HepG2 (cell line): ENCODE data around the gene CHPF. TPM values are rescaled to one million over a fixed set of nuclear protein-coding genes. Genes with fewer than 3 reads are reported as not detected.

ENCODE experiments used
- ADNP ChIP-seq: sonication (generic); formaldehyde crosslinking; IDR thresholded peaks from 2 replicates; pipeline ENCODE4 v1.4.0; 2020; ENCODE audit warnings: missing genetic modification reagents
- ATRX ChIP-seq: sonication (generic); formaldehyde crosslinking; IDR thresholded peaks from 2 replicates; pipeline ENCODE4 v1.4.0; 2020; ENCODE audit warnings: missing genetic modification reagents, borderline replicate concordance
- CREM ChIP-seq, 2 experiments: sonication (generic) in 1 of 2; formaldehyde crosslinking in 1 of 2; IDR thresholded peaks; 2 replicates each; pipeline versions ENCODE4 v1.4.0 to v1.6.1; 2016 to 2020; ENCODE audit warnings: antibody characterized with exemption in 1 of 2, mild to moderate bottlenecking in 1 of 2, missing genetic modification reagents in 1 of 2
- ELF4 ChIP-seq: sonication (generic); formaldehyde crosslinking; IDR thresholded peaks from 2 replicates; pipeline ENCODE4 v1.5.0; 2020; ENCODE audit warnings: missing genetic modification reagents, mild to moderate bottlenecking, moderate library complexity, borderline replicate concordance
- EZH2 ChIP-seq: conservative IDR thresholded peaks from 2 replicates; pipeline ENCODE4 v1.6.1; 2012; ENCODE audit warnings: mild to moderate bottlenecking, low read depth, low read length, moderate library complexity
- MIER3 ChIP-seq: IDR thresholded peaks from 2 replicates; pipeline ENCODE4 v1.6.1; 2016; ENCODE audit warnings: missing compliant biosample characterization, borderline replicate concordance
- POLR2AphosphoS5 ChIP-seq: IDR thresholded peaks from 2 replicates; pipeline ENCODE4 v1.6.1; 2012; ENCODE audit warnings: low read depth, low read length
- RNF2 ChIP-seq: fragments of 450-650 bp; conservative IDR thresholded peaks from 2 replicates; pipeline ENCODE4 v1.6.1; 2016; ENCODE audit warnings: low read depth
- TP53 ChIP-seq: sonication (generic); formaldehyde crosslinking; conservative IDR thresholded peaks from 2 replicates; pipeline ENCODE4 v1.4.0; 2020; ENCODE audit warnings: missing genetic modification reagents
- ZSCAN29 ChIP-seq: sonication (generic); formaldehyde crosslinking; conservative IDR thresholded peaks from 2 replicates; pipeline ENCODE4 v1.4.0; 2020; ENCODE audit warnings: mild to moderate bottlenecking, missing genetic modification reagents
- polyA plus RNA-seq, 8 experiments: library from polyadenylated mRNA; depleted of rRNA in 3 of 8; stranded (reverse) in 7 of 8; unstranded in 1 of 8; fragments of >200 nt; fragmentation: Illumina TruSeq in 4 of 8; extraction: Trizol in 4 of 8; gene quantifications; 2 replicates each; pipeline versions ENCODE4 v1.2.1 to v1.2.3, GENCODE V29; 2011 to 2016; ENCODE audit warnings: low read depth in 4 of 8, missing spikeins in 1 of 8, mixed read lengths in 1 of 8; ENCODE audit not compliant: insufficient read depth in 1 of 8
- total RNA-seq, 5 experiments: library from RNA; depleted of rRNA; stranded (reverse); fragments of >200 nt; fragmentation: Illumina TruSeq; extraction: Trizol; gene quantifications; 2 replicates each; pipeline ENCODE4 v1.2.3, GENCODE V29; 2016; ENCODE audit warnings: low read depth in 1 of 5
- TF ChIP-seq, protein P1 (sequence below): sonication (generic); formaldehyde crosslinking; IDR thresholded peaks from 2 replicates; pipeline ENCODE4 v1.5.0; 2020; ENCODE audit warnings: mild to moderate bottlenecking, missing genetic modification reagents
- TF ChIP-seq, protein P2 (sequence below): IDR thresholded peaks from 2 replicates; pipeline ENCODE4 v1.6.1; 2012; ENCODE audit warnings: low read depth, low read length, improper control_type of control experiment
- TF ChIP-seq, protein P3 (sequence below): sonication (generic); formaldehyde crosslinking; IDR thresholded peaks from 2 replicates; pipeline ENCODE4 v1.5.0; 2020; ENCODE audit warnings: mild to moderate bottlenecking, missing genetic modification reagents, borderline replicate concordance
- TF ChIP-seq, protein P4 (sequence below): sonication (generic); formaldehyde crosslinking; IDR thresholded peaks from 2 replicates; pipeline ENCODE4 v1.9.0; 2021; ENCODE audit warnings: mild to moderate bottlenecking, missing genetic modification reagents

The CHPF gene
- total and polyA plus RNA-seq, 2 of the 13 experiments (the other 11 are each of a cell fraction or from before 2014, with no cell fraction given), result 79.6 to 111 TPM

DNA sequence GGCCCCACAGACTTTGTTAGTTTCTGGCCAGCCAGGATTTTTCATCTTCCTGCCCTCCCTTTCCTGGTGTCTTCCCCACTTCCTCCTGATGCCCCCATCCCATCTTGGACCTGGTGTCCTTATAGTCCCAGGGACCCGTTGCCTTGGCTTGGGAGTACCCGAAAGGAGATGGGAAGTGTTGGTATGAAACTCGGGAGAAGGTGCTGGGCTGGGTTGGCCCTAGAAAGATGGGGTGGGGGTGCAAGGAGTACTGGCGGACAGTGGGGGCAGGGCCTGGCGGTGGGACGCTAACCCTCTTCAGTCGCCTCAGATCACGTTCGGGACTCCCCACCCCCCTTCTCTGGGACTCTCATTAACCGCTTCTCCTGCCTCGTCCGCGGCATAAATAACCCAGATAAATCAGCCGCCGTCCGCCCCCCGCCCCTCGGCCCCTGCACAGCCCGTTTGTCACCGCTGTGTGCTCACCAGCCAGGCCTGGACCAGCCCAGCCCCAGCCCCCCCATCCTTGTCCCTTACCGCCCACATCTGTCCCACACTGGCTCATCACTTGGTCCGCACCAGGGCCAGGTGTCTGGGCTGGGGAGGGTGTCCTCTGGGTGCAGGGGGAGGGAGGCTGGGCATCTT lies 33.0 kb downstream of the CHPF start (continued):
- TF ChIP-seq EZH2 (peak; percentile 54), ATRX (CRISPR knock-in tag) (no peak), ADNP (CRISPR knock-in tag) (no peak), ZSCAN29 (CRISPR knock-in tag) (no peak), RNF2 (no peak), TP53 (CRISPR knock-in tag) (no peak), MIER3 (CRISPR knock-in tag) (no peak), CREM (IDR thresholded peaks at IDR 0.05) (no peak), CREM (CRISPR knock-in tag; IDR thresholded peaks at IDR 0.05) (no peak), ELF4 (no peak), POLR2AphosphoS5 (no peak)
- TF ChIP-seq, protein P1, sequence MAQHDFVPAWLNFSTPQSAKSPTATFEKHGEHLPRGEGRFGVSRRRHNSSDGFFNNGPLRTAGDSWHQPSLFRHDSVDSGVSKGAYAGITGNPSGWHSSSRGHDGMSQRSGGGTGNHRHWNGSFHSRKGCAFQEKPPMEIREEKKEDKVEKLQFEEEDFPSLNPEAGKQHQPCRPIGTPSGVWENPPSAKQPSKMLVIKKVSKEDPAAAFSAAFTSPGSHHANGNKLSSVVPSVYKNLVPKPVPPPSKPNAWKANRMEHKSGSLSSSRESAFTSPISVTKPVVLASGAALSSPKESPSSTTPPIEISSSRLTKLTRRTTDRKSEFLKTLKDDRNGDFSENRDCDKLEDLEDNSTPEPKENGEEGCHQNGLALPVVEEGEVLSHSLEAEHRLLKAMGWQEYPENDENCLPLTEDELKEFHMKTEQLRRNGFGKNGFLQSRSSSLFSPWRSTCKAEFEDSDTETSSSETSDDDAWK (CRISPR knock-in tag), result no peak
- TF ChIP-seq, protein P2, sequence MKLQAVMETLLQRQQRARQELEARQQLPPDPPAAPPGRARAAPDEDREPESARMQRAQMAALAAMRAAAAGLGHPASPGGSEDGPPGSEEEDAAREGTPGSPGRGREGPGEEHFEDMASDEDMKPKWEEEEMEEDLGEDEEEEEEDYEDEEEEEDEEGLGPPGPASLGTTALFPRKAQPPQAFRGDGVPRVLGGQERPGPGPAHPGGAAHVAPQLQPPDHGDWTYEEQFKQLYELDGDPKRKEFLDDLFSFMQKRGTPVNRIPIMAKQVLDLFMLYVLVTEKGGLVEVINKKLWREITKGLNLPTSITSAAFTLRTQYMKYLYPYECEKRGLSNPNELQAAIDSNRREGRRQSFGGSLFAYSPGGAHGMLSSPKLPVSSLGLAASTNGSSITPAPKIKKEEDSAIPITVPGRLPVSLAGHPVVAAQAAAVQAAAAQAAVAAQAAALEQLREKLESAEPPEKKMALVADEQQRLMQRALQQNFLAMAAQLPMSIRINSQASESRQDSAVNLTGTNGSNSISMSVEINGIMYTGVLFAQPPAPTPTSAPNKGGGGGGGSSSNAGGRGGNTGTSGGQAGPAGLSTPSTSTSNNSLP, result no peak
- TF ChIP-seq, protein P3, sequence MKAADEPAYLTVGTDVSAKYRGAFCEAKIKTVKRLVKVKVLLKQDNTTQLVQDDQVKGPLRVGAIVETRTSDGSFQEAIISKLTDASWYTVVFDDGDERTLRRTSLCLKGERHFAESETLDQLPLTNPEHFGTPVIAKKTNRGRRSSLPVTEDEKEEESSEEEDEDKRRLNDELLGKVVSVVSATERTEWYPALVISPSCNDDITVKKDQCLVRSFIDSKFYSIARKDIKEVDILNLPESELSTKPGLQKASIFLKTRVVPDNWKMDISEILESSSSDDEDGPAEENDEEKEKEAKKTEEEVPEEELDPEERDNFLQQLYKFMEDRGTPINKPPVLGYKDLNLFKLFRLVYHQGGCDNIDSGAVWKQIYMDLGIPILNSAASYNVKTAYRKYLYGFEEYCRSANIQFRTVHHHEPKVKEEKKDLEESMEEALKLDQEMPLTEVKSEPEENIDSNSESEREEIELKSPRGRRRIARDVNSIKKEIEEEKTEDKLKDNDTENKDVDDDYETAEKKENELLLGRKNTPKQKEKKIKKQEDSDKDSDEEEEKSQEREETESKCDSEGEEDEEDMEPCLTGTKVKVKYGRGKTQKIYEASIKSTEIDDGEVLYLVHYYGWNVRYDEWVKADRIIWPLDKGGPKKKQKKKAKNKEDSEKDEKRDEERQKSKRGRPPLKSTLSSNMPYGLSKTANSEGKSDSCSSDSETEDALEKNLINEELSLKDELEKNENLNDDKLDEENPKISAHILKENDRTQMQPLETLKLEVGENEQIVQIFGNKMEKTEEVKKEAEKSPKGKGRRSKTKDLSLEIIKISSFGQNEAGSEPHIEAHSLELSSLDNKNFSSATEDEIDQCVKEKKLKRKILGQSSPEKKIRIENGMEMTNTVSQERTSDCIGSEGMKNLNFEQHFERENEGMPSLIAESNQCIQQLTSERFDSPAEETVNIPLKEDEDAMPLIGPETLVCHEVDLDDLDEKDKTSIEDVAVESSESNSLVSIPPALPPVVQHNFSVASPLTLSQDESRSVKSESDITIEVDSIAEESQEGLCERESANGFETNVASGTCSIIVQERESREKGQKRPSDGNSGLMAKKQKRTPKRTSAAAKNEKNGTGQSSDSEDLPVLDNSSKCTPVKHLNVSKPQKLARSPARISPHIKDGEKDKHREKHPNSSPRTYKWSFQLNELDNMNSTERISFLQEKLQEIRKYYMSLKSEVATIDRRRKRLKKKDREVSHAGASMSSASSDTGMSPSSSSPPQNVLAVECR (CRISPR knock-in tag), result peak; percentile 20; the same call in 1 of the 2 replicates
- TF ChIP-seq, protein P4, sequence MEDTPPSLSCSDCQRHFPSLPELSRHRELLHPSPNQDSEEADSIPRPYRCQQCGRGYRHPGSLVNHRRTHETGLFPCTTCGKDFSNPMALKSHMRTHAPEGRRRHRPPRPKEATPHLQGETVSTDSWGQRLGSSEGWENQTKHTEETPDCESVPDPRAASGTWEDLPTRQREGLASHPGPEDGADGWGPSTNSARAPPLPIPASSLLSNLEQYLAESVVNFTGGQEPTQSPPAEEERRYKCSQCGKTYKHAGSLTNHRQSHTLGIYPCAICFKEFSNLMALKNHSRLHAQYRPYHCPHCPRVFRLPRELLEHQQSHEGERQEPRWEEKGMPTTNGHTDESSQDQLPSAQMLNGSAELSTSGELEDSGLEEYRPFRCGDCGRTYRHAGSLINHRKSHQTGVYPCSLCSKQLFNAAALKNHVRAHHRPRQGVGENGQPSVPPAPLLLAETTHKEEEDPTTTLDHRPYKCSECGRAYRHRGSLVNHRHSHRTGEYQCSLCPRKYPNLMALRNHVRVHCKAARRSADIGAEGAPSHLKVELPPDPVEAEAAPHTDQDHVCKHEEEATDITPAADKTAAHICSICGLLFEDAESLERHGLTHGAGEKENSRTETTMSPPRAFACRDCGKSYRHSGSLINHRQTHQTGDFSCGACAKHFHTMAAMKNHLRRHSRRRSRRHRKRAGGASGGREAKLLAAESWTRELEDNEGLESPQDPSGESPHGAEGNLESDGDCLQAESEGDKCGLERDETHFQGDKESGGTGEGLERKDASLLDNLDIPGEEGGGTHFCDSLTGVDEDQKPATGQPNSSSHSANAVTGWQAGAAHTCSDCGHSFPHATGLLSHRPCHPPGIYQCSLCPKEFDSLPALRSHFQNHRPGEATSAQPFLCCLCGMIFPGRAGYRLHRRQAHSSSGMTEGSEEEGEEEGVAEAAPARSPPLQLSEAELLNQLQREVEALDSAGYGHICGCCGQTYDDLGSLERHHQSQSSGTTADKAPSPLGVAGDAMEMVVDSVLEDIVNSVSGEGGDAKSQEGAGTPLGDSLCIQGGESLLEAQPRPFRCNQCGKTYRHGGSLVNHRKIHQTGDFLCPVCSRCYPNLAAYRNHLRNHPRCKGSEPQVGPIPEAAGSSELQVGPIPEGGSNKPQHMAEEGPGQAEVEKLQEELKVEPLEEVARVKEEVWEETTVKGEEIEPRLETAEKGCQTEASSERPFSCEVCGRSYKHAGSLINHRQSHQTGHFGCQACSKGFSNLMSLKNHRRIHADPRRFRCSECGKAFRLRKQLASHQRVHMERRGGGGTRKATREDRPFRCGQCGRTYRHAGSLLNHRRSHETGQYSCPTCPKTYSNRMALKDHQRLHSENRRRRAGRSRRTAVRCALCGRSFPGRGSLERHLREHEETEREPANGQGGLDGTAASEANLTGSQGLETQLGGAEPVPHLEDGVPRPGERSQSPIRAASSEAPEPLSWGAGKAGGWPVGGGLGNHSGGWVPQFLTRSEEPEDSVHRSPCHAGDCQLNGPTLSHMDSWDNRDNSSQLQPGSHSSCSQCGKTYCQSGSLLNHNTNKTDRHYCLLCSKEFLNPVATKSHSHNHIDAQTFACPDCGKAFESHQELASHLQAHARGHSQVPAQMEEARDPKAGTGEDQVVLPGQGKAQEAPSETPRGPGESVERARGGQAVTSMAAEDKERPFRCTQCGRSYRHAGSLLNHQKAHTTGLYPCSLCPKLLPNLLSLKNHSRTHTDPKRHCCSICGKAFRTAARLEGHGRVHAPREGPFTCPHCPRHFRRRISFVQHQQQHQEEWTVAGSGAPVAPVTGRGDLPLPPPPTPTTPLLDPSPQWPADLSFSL, result no peak
